IMR-90 (cell line): ENCODE results near the gene NDNF. TPM values are rescaled to one million over a fixed set of nuclear protein-coding genes. Genes with fewer than 3 reads are reported as not detected.

Experiments
- ATAC-seq: fragments of 200-7000 bp; cut with Tn5 transposase; 2 replicates; pipeline ENCODE4 v1.9.1; 2020; ENCODE audit warnings: low read depth, mild to moderate bottlenecking, moderate library complexity
- BruUV-seq: library from RNA; stranded (reverse); fragments of 400-500 nt; replicated peaks from 2 replicates; lab custom pipeline; 2021; lab: Mats Ljungman, UMichigan
- CTCF ChIA-PET: fragments of 300-600 bp; formaldehyde crosslinking; extraction: SDS; loops from one replicate; lab custom pipeline; 2021; ENCODE audit warnings: antibody characterized with exemption; lab: Yijun Ruan, JAX
- POLR2A ChIA-PET: fragments of 300-600 bp; sonication (Branson Sonifier 250); formaldehyde crosslinking; loops from one replicate; lab custom pipeline; 2022; ENCODE audit warnings: antibody characterized with exemption; ENCODE audit not compliant: unreplicated experiment; lab: Charles Lee
- DNase-seq: peaks from one replicate; pipeline ENCODE4 v3.0.0; 2013
- H2AFZ ChIP-seq: replicated peaks from 2 replicates; pipeline ENCODE3; 2013; ENCODE audit warnings: low read length, mild to moderate bottlenecking; ENCODE audit not compliant: poor library complexity
- H2AK5ac ChIP-seq: 2 replicates; pipeline ENCODE4 v1.6.1; 2013; ENCODE audit warnings: low read depth, low read length, inconsistent platforms
- H2AK9ac ChIP-seq: replicated peaks from 2 replicates; pipeline ENCODE3; 2013; ENCODE audit warnings: mild to moderate bottlenecking, low read depth, low read length, moderate library complexity; ENCODE audit not compliant: poor library complexity
- H2BK120ac ChIP-seq: 2 replicates; pipeline ENCODE4 v1.6.1; 2013; ENCODE audit warnings: low read depth, low read length, inconsistent platforms
- H2BK15ac ChIP-seq: 3 replicates; pipeline ENCODE4 v1.6.1; 2013; ENCODE audit warnings: low read depth, low read length, inconsistent platforms
- H2BK20ac ChIP-seq: 2 replicates; pipeline ENCODE4 v1.6.1; 2013; ENCODE audit warnings: low read depth, mild to moderate bottlenecking, inconsistent platforms, low read length, moderate library complexity
- H2BK5ac ChIP-seq: 2 replicates; pipeline ENCODE4 v1.6.1; 2013; ENCODE audit warnings: mild to moderate bottlenecking, low read depth, low read length, inconsistent platforms; ENCODE audit not compliant: poor library complexity, severe bottlenecking
- H3K14ac ChIP-seq: replicated peaks from 2 replicates; pipeline ENCODE4 v1.6.1; 2013; ENCODE audit warnings: low read depth, low read length, inconsistent platforms
- H3K18ac ChIP-seq: 2 replicates; pipeline ENCODE4 v1.6.1; 2013; ENCODE audit warnings: low read depth, low read length, control low read depth
- H3K23ac ChIP-seq: 2 replicates; pipeline ENCODE4 v1.6.1; 2013; ENCODE audit warnings: low read depth, low read length, inconsistent platforms
- H3K27ac ChIP-seq: 2 replicates; pipeline ENCODE4 v1.5.1; 2013; ENCODE audit warnings: mild to moderate bottlenecking, control low read depth, low read length; ENCODE audit not compliant: insufficient read depth
- H3K27me3 ChIP-seq: 2 replicates; pipeline ENCODE4 v1.6.1; 2013; ENCODE audit warnings: low read length; ENCODE audit not compliant: control insufficient read depth, insufficient read depth
- H3K36me3 ChIP-seq: 2 replicates; pipeline ENCODE4 v1.6.1; 2013; ENCODE audit warnings: low read length, mixed read lengths; ENCODE audit not compliant: control insufficient read depth, insufficient read depth
- H3K4ac ChIP-seq: 2 replicates; pipeline ENCODE4 v1.6.1; 2013; ENCODE audit warnings: low read depth, low read length, inconsistent platforms
- H3K4me1 ChIP-seq: 2 replicates; pipeline ENCODE4 v1.6.1; 2013; ENCODE audit warnings: low read length, mixed read lengths; ENCODE audit not compliant: control insufficient read depth, insufficient read depth
- H3K4me2 ChIP-seq: 2 replicates; pipeline ENCODE4 v1.6.1; 2013; ENCODE audit warnings: low read depth, mild to moderate bottlenecking, control low read depth, low read length, moderate library complexity
- H3K4me3 ChIP-seq: 2 replicates; pipeline ENCODE4 v1.5.1; 2013; ENCODE audit warnings: low read depth, mild to moderate bottlenecking, control low read depth, low read length, moderate library complexity; ENCODE audit not compliant: insufficient read depth
- H3K56ac ChIP-seq: 2 replicates; pipeline ENCODE4 v1.6.1; 2013; ENCODE audit warnings: low read length, inconsistent platforms; ENCODE audit not compliant: insufficient read depth; ENCODE audit errors: extremely low read depth
- H3K79me1 ChIP-seq, 2 experiments: 2 replicates each; pipeline ENCODE4 v1.6.1; 2013; ENCODE audit warnings: low read length in 2 of 2, inconsistent platforms in 1 of 2, low read depth in 1 of 2
- H3K9ac ChIP-seq: 2 replicates; pipeline ENCODE4 v1.6.1; 2013; ENCODE audit warnings: low read depth, low read length, control low read depth
- H3K9me1 ChIP-seq: 2 replicates; pipeline ENCODE4 v1.6.1; 2013; ENCODE audit warnings: low read length, inconsistent platforms; ENCODE audit not compliant: insufficient read depth
- H3K9me3 ChIP-seq: 2 replicates; pipeline ENCODE4 v1.6.1; 2013; ENCODE audit warnings: low read length; ENCODE audit not compliant: control insufficient read depth, insufficient read depth
- H4K20me1 ChIP-seq: 2 replicates; pipeline ENCODE4 v1.6.1; 2013; ENCODE audit warnings: low read length, inconsistent platforms; ENCODE audit not compliant: insufficient read depth
- H4K5ac ChIP-seq: 2 replicates; pipeline ENCODE4 v1.6.1; 2013; ENCODE audit warnings: mild to moderate bottlenecking, low read depth, low read length, control low read depth
- H4K8ac ChIP-seq, 2 experiments: 2 replicates each; pipeline ENCODE4 v1.6.1; 2013; ENCODE audit warnings: low read depth in 2 of 2, low read length in 2 of 2, control low read depth in 1 of 2, inconsistent platforms in 1 of 2
- H4K91ac ChIP-seq: 2 replicates; pipeline ENCODE4 v1.6.1; 2013; ENCODE audit warnings: low read depth, low read length, inconsistent platforms; ENCODE audit not compliant: insufficient read depth
- FOS ChIP-seq: fragments of 150-350 bp; IDR thresholded peaks from 2 replicates; pipeline ENCODE4 v1.6.1; 2016; ENCODE audit warnings: low read depth, low read length
- MAFK ChIP-seq: IDR thresholded peaks from 2 replicates; pipeline ENCODE4 v1.6.1; 2012; ENCODE audit warnings: low read depth, low read length, improper control_type of control experiment
- MAZ ChIP-seq: IDR thresholded peaks from 2 replicates; pipeline ENCODE4 v1.6.1; 2012; ENCODE audit warnings: low read depth, mild to moderate bottlenecking, low read length, improper control_type of control experiment, moderate library complexity, borderline replicate concordance
- NFE2L2 ChIP-seq: fragments of 150-350 bp; IDR thresholded peaks from 2 replicates; pipeline ENCODE4 v1.6.1; 2016; ENCODE audit warnings: low read depth, mild to moderate bottlenecking, low read length
- POLR2A ChIP-seq: IDR thresholded peaks from 2 replicates; pipeline ENCODE4 v1.6.1; 2012; ENCODE audit warnings: mild to moderate bottlenecking, low read depth, low read length
- RAD21 ChIP-seq: IDR thresholded peaks from 2 replicates; pipeline ENCODE4 v1.6.1; 2012; ENCODE audit warnings: low read length, improper control_type of control experiment
- SMC3 ChIP-seq: fragments of 150-350 bp; IDR thresholded peaks from 2 replicates; pipeline ENCODE4 v1.6.1; 2016; ENCODE audit warnings: low read depth, mild to moderate bottlenecking, antibody characterized with exemption, low read length, moderate library complexity
- WGBS, 2 experiments: methylation state at CpG; one replicate each; pipeline versions ENCODE4 v1.1.5 to v1.1.7; 2013; ENCODE audit warnings: missing lambda C conversion rate in 2 of 2; ENCODE audit not compliant: insufficient read length in 1 of 2; ENCODE audit errors: extremely low coverage in 2 of 2; 5-methylcytosine and 5-hydroxymethylcytosine counted together
- dilution Hi-C: fragments of 300-500 bp; cut with HindIII; formaldehyde crosslinking; loops from one replicate; pipeline ENCODE4 v1.14.3; 2018; ENCODE audit warnings: low sequenced_read_pairs; ENCODE audit not compliant: unreplicated experiment
- in situ Hi-C: fragments of 300-500 bp; cut with MboI; formaldehyde crosslinking; loops from 3 replicates; pipeline ENCODE4 v1.14.3; 2019; ENCODE audit warnings: low sequenced_read_pairs, inconsistent platforms, mixed read lengths
- intact Hi-C: fragments of 100-400 bp; cut with micrococcal nuclease; formaldehyde crosslinking; loops from 2 replicates; pipeline ENCODE4 v1.10.0; 2022
- polyA plus RNA-seq, 3 experiments: library from polyadenylated mRNA; depleted of rRNA; stranded (reverse); fragments of >200 nt; gene quantifications; 2 replicates each; pipeline ENCODE4 v1.2.3, GENCODE V29; 2012; ENCODE audit warnings: low replicate concordance in 1 of 3
- total RNA-seq: library from RNA; depleted of rRNA; stranded (reverse); fragments of >200 nt; gene quantifications from 2 replicates; pipeline ENCODE4 v1.2.3, GENCODE V29; 2012
- TF ChIP-seq, protein P1 (sequence below): conservative IDR thresholded peaks from 2 replicates; pipeline ENCODE4 v1.5.1; 2012; ENCODE audit warnings: mild to moderate bottlenecking, low read depth, low read length, improper control_type of control experiment
- TF ChIP-seq, protein P2 (sequence below): fragments of 150-350 bp; IDR thresholded peaks from 2 replicates; pipeline ENCODE4 v1.6.1; 2016; ENCODE audit warnings: low read depth, mild to moderate bottlenecking, low read length, moderate library complexity, borderline replicate concordance
- TF ChIP-seq, protein P3 (sequence below): fragments of 150-350 bp; IDR thresholded peaks from 2 replicates; pipeline ENCODE4 v1.6.1; 2017; ENCODE audit warnings: mild to moderate bottlenecking, antibody characterized with exemption, low read length, low read depth

NDNF gene
- total and polyA plus RNA-seq, 2 of the 4 experiments (the other 2 are of a cell fraction) = under 0.01 TPM; not detected in 1

DNA sequence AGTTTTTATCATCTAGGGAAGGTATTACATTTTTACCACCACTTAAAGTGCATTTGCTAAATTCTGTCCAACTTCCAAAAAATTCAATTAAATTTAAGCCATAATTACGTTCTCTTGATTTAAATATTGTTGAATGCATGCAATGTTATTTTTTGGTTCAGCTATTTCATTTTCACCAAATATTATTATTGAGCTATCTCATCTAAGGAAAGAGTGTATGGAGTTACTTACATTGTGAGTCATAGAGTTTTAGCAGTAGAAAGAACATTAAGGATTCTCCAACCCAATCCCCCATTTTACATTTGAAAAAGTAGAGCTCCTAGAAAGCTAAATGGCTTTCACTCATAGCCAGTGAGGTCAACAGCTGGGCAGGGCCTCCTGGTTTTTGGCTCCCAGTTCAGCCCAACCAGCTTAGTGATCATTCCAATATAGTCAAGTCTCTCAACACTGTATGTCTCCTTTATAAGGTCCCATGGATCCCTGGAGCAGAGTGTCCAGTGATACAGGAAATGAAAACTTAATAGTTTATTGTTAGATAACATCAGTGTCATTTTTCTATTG is 60.5 kb downstream of the NDNF start:
- H3K79me1 ChIP-seq = no peaks in the 10 kb centered on the region
- H3K27ac ChIP-seq = no peak overlapping the region
- no peaks in the 10 kb centered on the region for H4K20me1 ChIP-seq
- ChIA-PET POLR2A (no interaction called here), CTCF (no interaction called here)
- H3K9me1 ChIP-seq = no peaks in the 10 kb centered on the region
- no peak overlapping the region for H3K4ac ChIP-seq
- DNase-seq = no peak
- H2BK120ac ChIP-seq = no peak overlapping the region
- no peak overlapping the region for H2BK5ac ChIP-seq
- no peak overlapping the region for H4K8ac ChIP-seq
- no peaks in the 10 kb centered on the region for H3K9me3 ChIP-seq
- H3K4me1 ChIP-seq = no peaks in the 10 kb centered on the region
- H2AFZ ChIP-seq = no peak overlapping the region
- H2AK9ac ChIP-seq = no peak overlapping the region
- no peak overlapping the region for H2BK20ac ChIP-seq
- H2BK15ac ChIP-seq = no peak overlapping the region
- WGBS, 2 experiments = no CpG with 5 or more reads among the region's 1 CpG
- no peak for ATAC-seq
- intact Hi-C loops = no loop called here
- H3K36me3 ChIP-seq = no peaks in the 10 kb centered on the region
- H3K18ac ChIP-seq = no peak overlapping the region
- no peak overlapping the region for H3K56ac ChIP-seq
- H2AK5ac ChIP-seq = no peak overlapping the region
- H3K27me3 ChIP-seq = no peaks in the 10 kb centered on the region
- BruUV-seq = no TSS peak
- H3K23ac ChIP-seq = no peak overlapping the region
- H3K14ac ChIP-seq = no peak overlapping the region
- H4K91ac ChIP-seq = no peak overlapping the region
- no peak overlapping the region for H3K4me2 ChIP-seq
- in situ Hi-C loops = no loop called here
- dilution Hi-C loops = no loop called here
- no peak overlapping the region for H4K5ac ChIP-seq
- no peak overlapping the region for H3K4me3 ChIP-seq
- TF ChIP-seq, protein P1, sequence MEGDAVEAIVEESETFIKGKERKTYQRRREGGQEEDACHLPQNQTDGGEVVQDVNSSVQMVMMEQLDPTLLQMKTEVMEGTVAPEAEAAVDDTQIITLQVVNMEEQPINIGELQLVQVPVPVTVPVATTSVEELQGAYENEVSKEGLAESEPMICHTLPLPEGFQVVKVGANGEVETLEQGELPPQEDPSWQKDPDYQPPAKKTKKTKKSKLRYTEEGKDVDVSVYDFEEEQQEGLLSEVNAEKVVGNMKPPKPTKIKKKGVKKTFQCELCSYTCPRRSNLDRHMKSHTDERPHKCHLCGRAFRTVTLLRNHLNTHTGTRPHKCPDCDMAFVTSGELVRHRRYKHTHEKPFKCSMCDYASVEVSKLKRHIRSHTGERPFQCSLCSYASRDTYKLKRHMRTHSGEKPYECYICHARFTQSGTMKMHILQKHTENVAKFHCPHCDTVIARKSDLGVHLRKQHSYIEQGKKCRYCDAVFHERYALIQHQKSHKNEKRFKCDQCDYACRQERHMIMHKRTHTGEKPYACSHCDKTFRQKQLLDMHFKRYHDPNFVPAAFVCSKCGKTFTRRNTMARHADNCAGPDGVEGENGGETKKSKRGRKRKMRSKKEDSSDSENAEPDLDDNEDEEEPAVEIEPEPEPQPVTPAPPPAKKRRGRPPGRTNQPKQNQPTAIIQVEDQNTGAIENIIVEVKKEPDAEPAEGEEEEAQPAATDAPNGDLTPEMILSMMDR = no peak
- TF ChIP-seq MAFK (no peak), POLR2A (no peak), RAD21 (no peak), SMC3 (no peak), NFE2L2 (no peak), MAZ (no peak), FOS (no peak)
- TF ChIP-seq, protein P2, sequence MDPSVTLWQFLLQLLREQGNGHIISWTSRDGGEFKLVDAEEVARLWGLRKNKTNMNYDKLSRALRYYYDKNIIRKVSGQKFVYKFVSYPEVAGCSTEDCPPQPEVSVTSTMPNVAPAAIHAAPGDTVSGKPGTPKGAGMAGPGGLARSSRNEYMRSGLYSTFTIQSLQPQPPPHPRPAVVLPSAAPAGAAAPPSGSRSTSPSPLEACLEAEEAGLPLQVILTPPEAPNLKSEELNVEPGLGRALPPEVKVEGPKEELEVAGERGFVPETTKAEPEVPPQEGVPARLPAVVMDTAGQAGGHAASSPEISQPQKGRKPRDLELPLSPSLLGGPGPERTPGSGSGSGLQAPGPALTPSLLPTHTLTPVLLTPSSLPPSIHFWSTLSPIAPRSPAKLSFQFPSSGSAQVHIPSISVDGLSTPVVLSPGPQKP = no peak
- TF ChIP-seq, protein P3, sequence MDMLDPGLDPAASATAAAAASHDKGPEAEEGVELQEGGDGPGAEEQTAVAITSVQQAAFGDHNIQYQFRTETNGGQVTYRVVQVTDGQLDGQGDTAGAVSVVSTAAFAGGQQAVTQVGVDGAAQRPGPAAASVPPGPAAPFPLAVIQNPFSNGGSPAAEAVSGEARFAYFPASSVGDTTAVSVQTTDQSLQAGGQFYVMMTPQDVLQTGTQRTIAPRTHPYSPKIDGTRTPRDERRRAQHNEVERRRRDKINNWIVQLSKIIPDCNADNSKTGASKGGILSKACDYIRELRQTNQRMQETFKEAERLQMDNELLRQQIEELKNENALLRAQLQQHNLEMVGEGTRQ = no peak
- H3K9ac ChIP-seq = no peak overlapping the region
